HEK293 (cell line): ENCODE results near the gene DCST1.
A peak's percentile ranks its signal among the peaks of the same experiment; 100 is the strongest.

ENCODE experiments used
- CTCF ChIA-PET: fragments of 350-600 bp; formaldehyde crosslinking; extraction: SDS; loops from one replicate; lab custom pipeline; 2021; ENCODE audit warnings: antibody characterized with exemption; lab: Yijun Ruan, JAX
- POLR2A ChIA-PET: fragments of 300-600 bp; formaldehyde crosslinking; extraction: SDS; loops from one replicate; lab custom pipeline; 2020; ENCODE audit warnings: antibody characterized with exemption, inconsistent platforms; lab: Yijun Ruan, JAX
- H3K27ac ChIP-seq: fragments of 200-500 bp; sonication (Bioruptor generic); 2 replicates; pipeline ENCODE4 v1.5.1; 2014; ENCODE audit warnings: low read depth, low read length, control low read depth, inconsistent platforms; ENCODE audit errors: extremely low read depth
- H3K36me3 ChIP-seq, 2 experiments: fragments of 200-500 bp in 1 of 2; sonication (Bioruptor generic) in 1 of 2; 1 replicate in 1 of 2; 2 replicates in 1 of 2; pipeline ENCODE4 v1.5.1; 2014 to 2017; ENCODE audit warnings: inconsistent platforms in 2 of 2, low read length in 2 of 2; ENCODE audit not compliant: control insufficient read depth in 2 of 2, insufficient read depth in 1 of 2
- H3K4me1 ChIP-seq: fragments of 200-500 bp; sonication (Bioruptor generic); 2 replicates; pipeline ENCODE4 v1.5.1; 2014; ENCODE audit warnings: mild to moderate bottlenecking, low read length, inconsistent platforms; ENCODE audit not compliant: control insufficient read depth, insufficient read depth
- H3K4me3 ChIP-seq: 2 replicates; pipeline ENCODE4 v1.5.1; 2011; ENCODE audit warnings: low read depth, mild to moderate bottlenecking, control low read depth, low read length, moderate library complexity
- H3K9me3 ChIP-seq: fragments of 200-500 bp; sonication (Bioruptor generic); 2 replicates; pipeline ENCODE4 v1.5.1; 2014; ENCODE audit warnings: low read depth, low read length, inconsistent platforms; ENCODE audit not compliant: control insufficient read depth, insufficient read depth
- AEBP2 ChIP-seq: fragments of 450-650 bp; formaldehyde crosslinking; IDR thresholded peaks from 2 replicates; pipeline ENCODE4 v1.5.1; 2016; ENCODE audit warnings: missing biosample characterization, missing genetic modification characterization, borderline replicate concordance
- BCL11B ChIP-seq: fragments of 450-650 bp; formaldehyde crosslinking; IDR thresholded peaks from 2 replicates; pipeline ENCODE4 v1.5.1; 2016; ENCODE audit warnings: low read depth, missing biosample characterization, missing genetic modification characterization
- EGR2 ChIP-seq: fragments of 450-650 bp; formaldehyde crosslinking; IDR thresholded peaks from 2 replicates; pipeline ENCODE4 v1.5.1; 2016; ENCODE audit warnings: low read depth, missing biosample characterization, missing genetic modification characterization
- FEZF1 ChIP-seq: fragments of 450-650 bp; formaldehyde crosslinking; IDR thresholded peaks from 2 replicates; pipeline ENCODE4 v1.5.1; 2016; ENCODE audit warnings: missing biosample characterization, missing genetic modification characterization
- GLIS2 ChIP-seq: fragments of 450-650 bp; formaldehyde crosslinking; IDR thresholded peaks from 2 replicates; pipeline ENCODE4 v1.5.1; 2016; ENCODE audit warnings: missing biosample characterization, missing genetic modification characterization
- REPIN1 ChIP-seq: fragments of 450-650 bp; formaldehyde crosslinking; IDR thresholded peaks from 2 replicates; pipeline ENCODE4 v1.5.1; 2017; ENCODE audit warnings: missing biosample characterization, missing genetic modification characterization, low read depth
- TSHZ1 ChIP-seq: fragments of 450-650 bp; formaldehyde crosslinking; IDR thresholded peaks from 2 replicates; pipeline ENCODE4 v1.5.1; 2016; ENCODE audit warnings: missing biosample characterization, missing genetic modification characterization, borderline replicate concordance
- ZBTB1 ChIP-seq: fragments of 450-650 bp; formaldehyde crosslinking; IDR thresholded peaks from 2 replicates; pipeline ENCODE4 v1.5.1; 2016; ENCODE audit warnings: missing biosample characterization, missing genetic modification characterization
- ZBTB49 ChIP-seq: fragments of 450-650 bp; formaldehyde crosslinking; IDR thresholded peaks from 2 replicates; pipeline ENCODE4 v1.5.1; 2016; ENCODE audit warnings: missing biosample characterization, missing genetic modification characterization, low read depth
- ZNF132 ChIP-seq: fragments of 450-650 bp; formaldehyde crosslinking; IDR thresholded peaks from 2 replicates; pipeline ENCODE4 v1.5.1; 2017; ENCODE audit warnings: missing biosample characterization, missing genetic modification characterization, borderline replicate concordance
- ZNF335 ChIP-seq: fragments of 450-650 bp; formaldehyde crosslinking; conservative IDR thresholded peaks from 2 replicates; pipeline ENCODE4 v1.5.1; 2016; ENCODE audit warnings: missing biosample characterization, missing genetic modification characterization
- ZNF341 ChIP-seq: fragments of 450-650 bp; formaldehyde crosslinking; IDR thresholded peaks from 2 replicates; pipeline ENCODE4; 2016; ENCODE audit warnings: low read depth, missing biosample characterization, missing genetic modification characterization
- ZNF473 ChIP-seq: fragments of 450-650 bp; formaldehyde crosslinking; IDR thresholded peaks from 2 replicates; pipeline ENCODE4 v1.5.1; 2017; ENCODE audit warnings: missing biosample characterization, missing genetic modification characterization
- ZNF530 ChIP-seq: fragments of 450-650 bp; formaldehyde crosslinking; IDR thresholded peaks from 2 replicates; pipeline ENCODE4 v1.5.1; 2016; ENCODE audit warnings: low read depth, missing biosample characterization, missing genetic modification characterization
- ZNF544 ChIP-seq: fragments of 450-650 bp; formaldehyde crosslinking; IDR thresholded peaks from 2 replicates; pipeline ENCODE4 v1.5.0; 2017; ENCODE audit warnings: missing biosample characterization, missing genetic modification characterization
- ZNF658 ChIP-seq: fragments of 450-650 bp; formaldehyde crosslinking; IDR thresholded peaks from 2 replicates; pipeline ENCODE4; 2016; ENCODE audit warnings: missing biosample characterization, missing genetic modification characterization
- ZSCAN18 ChIP-seq: fragments of 450-650 bp; formaldehyde crosslinking; IDR thresholded peaks from 2 replicates; pipeline ENCODE4 v1.5.1; 2016; ENCODE audit warnings: missing biosample characterization, missing genetic modification characterization
- ZSCAN30 ChIP-seq: fragments of 450-650 bp; IDR thresholded peaks from 2 replicates; pipeline ENCODE4 v1.5.1; 2018; ENCODE audit warnings: missing biosample characterization, mild to moderate bottlenecking, missing genetic modification characterization, moderate library complexity
- ZSCAN4 ChIP-seq: fragments of 450-650 bp; formaldehyde crosslinking; IDR thresholded peaks from 2 replicates; pipeline ENCODE4 v1.5.1; 2017; ENCODE audit warnings: missing biosample characterization, missing genetic modification characterization
- TF ChIP-seq, protein P1 (sequence below): fragments of 450-650 bp; formaldehyde crosslinking; IDR thresholded peaks from 2 replicates; pipeline ENCODE4 v1.5.1; 2016; ENCODE audit warnings: missing biosample characterization, missing genetic modification characterization

Gene DCST1

GRCh38 chr1:155078469-155079209, 45.0 kb downstream of the DCST1 start, which contains the start of gene EFNA3 (continued):
- TF ChIP-seq, protein P1, sequence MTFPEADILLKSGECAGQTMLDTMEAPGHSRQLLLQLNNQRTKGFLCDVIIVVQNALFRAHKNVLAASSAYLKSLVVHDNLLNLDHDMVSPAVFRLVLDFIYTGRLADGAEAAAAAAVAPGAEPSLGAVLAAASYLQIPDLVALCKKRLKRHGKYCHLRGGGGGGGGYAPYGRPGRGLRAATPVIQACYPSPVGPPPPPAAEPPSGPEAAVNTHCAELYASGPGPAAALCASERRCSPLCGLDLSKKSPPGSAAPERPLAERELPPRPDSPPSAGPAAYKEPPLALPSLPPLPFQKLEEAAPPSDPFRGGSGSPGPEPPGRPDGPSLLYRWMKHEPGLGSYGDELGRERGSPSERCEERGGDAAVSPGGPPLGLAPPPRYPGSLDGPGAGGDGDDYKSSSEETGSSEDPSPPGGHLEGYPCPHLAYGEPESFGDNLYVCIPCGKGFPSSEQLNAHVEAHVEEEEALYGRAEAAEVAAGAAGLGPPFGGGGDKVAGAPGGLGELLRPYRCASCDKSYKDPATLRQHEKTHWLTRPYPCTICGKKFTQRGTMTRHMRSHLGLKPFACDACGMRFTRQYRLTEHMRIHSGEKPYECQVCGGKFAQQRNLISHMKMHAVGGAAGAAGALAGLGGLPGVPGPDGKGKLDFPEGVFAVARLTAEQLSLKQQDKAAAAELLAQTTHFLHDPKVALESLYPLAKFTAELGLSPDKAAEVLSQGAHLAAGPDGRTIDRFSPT (tag by site-specific recombination): no peak
- TF ChIP-seq ZNF473 (tag by site-specific recombination): no peak

GRCh38 chr1:155079210-155079486, 45.5 kb downstream of the DCST1 start:
- Histone ChIP-seq H3K27ac (no peak overlapping the region; the same call in 1 of the 2 replicates), H3K36me3 (no peaks in the 10 kb centered on the region), H3K4me1 (peaks cover 9% of the 10 kb centered on the region; the same call in 1 of the 2 replicates), H3K4me3 (peak overlapping the region; percentile 44), H3K9me3 (no peaks in the 10 kb centered on the region)
- ChIA-PET POLR2A (interaction anchor here (0.6 to 2.6 kb wide), 6 partner anchors 15 to 143 kb away, joined by 3 to 8 read pairs (median 6); partner anchors contain the start of genes ADAM15, EFNA4 and PMVK), CTCF (interaction anchor here (0.7 to 1.7 kb wide), 7 partner anchors 10 to 600 kb away, joined by 3 to 6 read pairs (median 3); partner anchors contain the start of gene EFNA4)
- TF ChIP-seq ZNF132: no peak
- TF ChIP-seq REPIN1 (tag by site-specific recombination): no peak
- TF ChIP-seq ZSCAN30 (tag by site-specific recombination): no peak
- TF ChIP-seq ZNF658: no peak
- TF ChIP-seq BCL11B (tag by site-specific recombination): no peak
- TF ChIP-seq ZNF544 (tag by site-specific recombination): no peak
- peak; percentile 61 for TF ChIP-seq ZNF341 (tag by site-specific recombination)
- no peak for TF ChIP-seq ZBTB49
- peak; percentile 76 for TF ChIP-seq GLIS2 (tag by site-specific recombination)
- TF ChIP-seq AEBP2 (tag by site-specific recombination): no peak
- TF ChIP-seq TSHZ1 (tag by site-specific recombination): no peak
- TF ChIP-seq ZSCAN18: no peak
- TF ChIP-seq ZNF335: no peak
- no peak for TF ChIP-seq ZBTB1 (tag by site-specific recombination)
- no peak for TF ChIP-seq EGR2 (tag by site-specific recombination)
- TF ChIP-seq ZSCAN4: no peak
- TF ChIP-seq FEZF1 (tag by site-specific recombination): no peak
- no peak for TF ChIP-seq ZNF530 (tag by site-specific recombination)
